ENCODE results near the gene MAPK7. TPM values are rescaled to one million over a fixed set of nuclear protein-coding genes. Genes with fewer than 3 reads are reported as not detected.

Gene MAPK7
- total RNA-seq, 2 experiments from 2014 or later = 8.7 to 10.7 TPM

DNA sequence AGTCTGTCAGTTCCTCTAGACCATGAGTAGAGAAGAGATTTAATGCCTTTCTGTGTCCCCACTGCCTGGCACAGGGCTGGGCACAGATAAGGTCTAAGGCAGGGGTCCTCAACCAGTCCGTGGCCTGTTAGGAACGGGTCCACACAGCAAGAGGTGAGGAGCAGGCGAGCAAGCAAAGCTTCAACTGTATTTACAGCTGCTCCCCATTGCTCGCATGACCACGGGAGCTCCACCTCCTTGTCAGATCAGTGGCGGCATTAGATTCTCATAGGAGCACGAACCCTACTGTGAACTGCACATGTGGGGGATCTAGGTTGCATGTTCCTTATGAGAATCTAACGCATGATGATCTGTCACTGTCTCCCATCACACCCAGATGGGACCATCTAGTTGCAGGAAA, 17.5 kb upstream of the MAPK7 start:
- no peak overlapping the region for H3K4me3 Mint-ChIP-seq
- intact Hi-C loops (cut with micrococcal nuclease) = loop anchor here (10.0 kb wide), 1 partner anchor 614 kb away; the partner anchor contains the start of gene AKAP10
- CTCF ChIA-PET = no interaction called here
- peaks cover 5% of the 10 kb centered on the region for H3K4me1 Mint-ChIP-seq (ENCODE audit: low read depth)
- H3K36me3 Mint-ChIP-seq (ENCODE audit: low read depth) = no peaks in the 10 kb centered on the region
- H3K27me3 Mint-ChIP-seq (ENCODE audit: low read depth) = peaks cover 2% of the 10 kb centered on the region
- no peak for DNase-seq
- no peak overlapping the region for H3K27ac Mint-ChIP-seq
- H3K9me3 Mint-ChIP-seq = no peaks in the 10 kb centered on the region

GRCh38 chr17:19361326-19361725, 17.0 kb upstream of the MAPK7 start:
- Mint-ChIP-seq H3K36me3 (ENCODE audit: low read depth) (no peaks in the 10 kb centered on the region), H3K27me3 (ENCODE audit: low read depth) (peaks cover 2% of the 10 kb centered on the region), H3K9me3 (no peaks in the 10 kb centered on the region), H3K27ac (no peak overlapping the region), H3K4me1 (ENCODE audit: low read depth) (peaks cover 5% of the 10 kb centered on the region), H3K4me3 (peak overlapping the region; percentile 45)
- CTCF ChIA-PET = no interaction called here
- intact Hi-C loops (cut with micrococcal nuclease) = loop anchor here (10.0 kb wide), 1 partner anchor 613 kb away; the partner anchor contains the start of gene AKAP10
- DNase-seq = no peak

DNA sequence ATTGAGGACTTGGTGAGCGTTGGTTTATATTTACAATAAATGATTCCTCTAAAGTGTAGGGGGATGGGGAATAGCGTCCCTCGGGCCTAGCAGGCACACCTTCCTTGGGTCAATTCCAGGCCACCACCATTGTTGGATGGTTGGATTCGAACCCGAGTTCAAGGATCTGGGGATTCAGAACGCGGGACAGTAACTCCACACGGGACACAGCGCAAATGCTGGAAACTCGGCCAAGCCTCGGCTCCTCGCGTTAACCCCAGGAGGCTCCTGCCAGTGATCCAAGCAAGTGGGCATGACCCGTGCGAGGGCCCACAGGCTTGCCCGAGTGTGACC, 16.4 kb upstream of the MAPK7 start:
- Mint-ChIP-seq H3K9me3 (no peaks in the 10 kb centered on the region), H3K27ac (no peak overlapping the region), H3K36me3 (ENCODE audit: low read depth) (no peaks in the 10 kb centered on the region), H3K27me3 (ENCODE audit: low read depth) (peaks cover 2% of the 10 kb centered on the region), H3K4me3 (peak overlapping the region; percentile 72), H3K4me1 (ENCODE audit: low read depth) (peaks cover 5% of the 10 kb centered on the region)
- CTCF ChIA-PET = interaction anchor here (1.3 to 5.2 kb wide), 6 partner anchors 8 to 401 kb away, joined by 4 to 85 read pairs (median 11); partner anchors contain the start of gene MAPK7
- no peak for DNase-seq
- intact Hi-C loops (cut with micrococcal nuclease) = loop anchor here (1.0 to 10.0 kb wide), 8 partner anchors 16 to 1179 kb away; partner anchors contain the start of genes AKAP10, ALDH3A2, ALKBH5 and MAPK7

DNA sequence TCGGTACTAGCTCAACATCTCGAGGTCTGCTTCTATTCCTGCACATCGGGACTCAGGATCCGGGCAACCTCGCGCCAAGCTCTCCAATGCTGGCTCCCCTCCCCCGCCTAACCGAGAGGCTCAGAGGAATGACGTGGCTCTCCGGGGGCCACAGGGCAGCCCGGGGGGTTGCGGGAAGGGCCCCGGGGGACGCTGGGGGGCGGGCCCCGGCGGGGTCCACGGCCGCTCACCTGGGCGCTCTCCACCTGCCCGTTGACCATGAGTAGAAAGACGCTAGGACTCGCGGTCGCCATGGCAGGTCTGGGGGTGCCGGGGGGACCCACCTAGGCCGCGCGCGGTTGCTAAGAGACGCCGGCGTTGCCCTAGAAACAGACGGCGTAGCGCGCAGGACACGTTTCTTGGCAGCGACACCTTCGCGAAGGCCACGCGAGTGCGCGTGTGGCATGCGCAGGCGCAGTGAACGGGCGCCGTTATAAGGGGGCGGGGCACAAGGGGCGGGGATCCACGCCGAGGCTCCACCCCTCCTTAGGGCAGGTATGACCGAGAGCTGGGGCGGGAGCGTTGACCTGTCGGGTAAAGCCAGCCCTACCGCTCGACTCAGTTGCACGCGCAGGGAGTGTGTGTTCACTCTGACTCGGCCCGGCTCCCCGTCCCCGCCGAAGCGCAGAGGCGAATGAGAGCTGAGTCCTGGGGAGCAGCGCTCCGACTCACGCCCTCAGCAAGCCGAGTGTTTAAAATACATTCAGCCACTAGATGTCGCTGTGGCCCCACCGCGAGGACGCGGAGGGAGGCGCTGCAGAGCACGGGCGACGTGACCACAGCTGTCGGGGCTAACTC, 15.8 kb upstream of the MAPK7 start, which contains the start of gene B9D1:
Gene B9D1 (minus strand): TSS at position 447 of the 837 bp plus-strand sequence. CDS start 154 bp downstream, at position 293.
- peak; percentile 93 for DNase-seq
- CTCF ChIA-PET = interaction anchor here (0.5 to 5.2 kb wide), 29 partner anchors 9 to 404 kb away, joined by 3 to 85 read pairs (median 4); partner anchors contain the start of genes ALDH3A2 and MAPK7
- intact Hi-C loops (cut with micrococcal nuclease) = loop anchor here (1.0 to 10.0 kb wide), 8 partner anchors 16 to 1180 kb away; partner anchors contain the start of genes AKAP10, ALDH3A2, ALKBH5 and MAPK7
- Mint-ChIP-seq H3K4me1 (ENCODE audit: low read depth) (peaks cover 5% of the 10 kb centered on the region), H3K27ac (peak within 1 kb of the TSS; percentile 33), H3K9me3 (no peaks in the 10 kb centered on the region), H3K27me3 (ENCODE audit: low read depth) (peaks cover 2% of the 10 kb centered on the region), H3K36me3 (ENCODE audit: low read depth) (no peaks in the 10 kb centered on the region), H3K4me3 (peak within 1 kb of the TSS; percentile 87)

DNA sequence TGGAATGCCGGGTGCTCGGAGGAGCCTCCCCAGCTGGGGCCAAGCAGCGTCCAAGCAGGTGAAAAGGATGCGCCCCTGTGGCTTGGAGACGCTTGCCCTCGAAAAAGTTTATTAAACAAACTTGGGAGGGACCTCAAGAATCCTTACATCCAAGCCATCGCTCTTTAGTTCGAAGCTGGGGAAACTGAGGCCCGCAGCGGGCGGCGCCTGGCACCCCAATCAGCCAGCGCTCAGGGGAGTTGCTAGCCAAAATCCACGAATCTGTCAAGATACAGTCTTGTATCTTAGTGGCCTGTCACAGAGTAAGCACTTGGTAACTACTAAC, 15.2 kb upstream of the MAPK7 start:
- Mint-ChIP-seq H3K36me3 (ENCODE audit: low read depth) (no peaks in the 10 kb centered on the region), H3K4me3 (peak overlapping the region; percentile 87), H3K4me1 (ENCODE audit: low read depth) (peaks cover 5% of the 10 kb centered on the region), H3K9me3 (no peaks in the 10 kb centered on the region), H3K27me3 (ENCODE audit: low read depth) (peaks cover 2% of the 10 kb centered on the region), H3K27ac (no peak overlapping the region)
- intact Hi-C loops (cut with micrococcal nuclease) = loop anchor here (2.0 to 10.0 kb wide), 4 partner anchors 286 to 1180 kb away; partner anchors contain the start of genes AKAP10, ALDH3A2 and ALKBH5
- CTCF ChIA-PET = interaction anchor here (0.7 to 5.2 kb wide), 26 partner anchors 8 to 403 kb away, joined by 3 to 85 read pairs (median 4); partner anchors contain the start of genes ALDH3A2 and MAPK7
- no peak for DNase-seq

DNA sequence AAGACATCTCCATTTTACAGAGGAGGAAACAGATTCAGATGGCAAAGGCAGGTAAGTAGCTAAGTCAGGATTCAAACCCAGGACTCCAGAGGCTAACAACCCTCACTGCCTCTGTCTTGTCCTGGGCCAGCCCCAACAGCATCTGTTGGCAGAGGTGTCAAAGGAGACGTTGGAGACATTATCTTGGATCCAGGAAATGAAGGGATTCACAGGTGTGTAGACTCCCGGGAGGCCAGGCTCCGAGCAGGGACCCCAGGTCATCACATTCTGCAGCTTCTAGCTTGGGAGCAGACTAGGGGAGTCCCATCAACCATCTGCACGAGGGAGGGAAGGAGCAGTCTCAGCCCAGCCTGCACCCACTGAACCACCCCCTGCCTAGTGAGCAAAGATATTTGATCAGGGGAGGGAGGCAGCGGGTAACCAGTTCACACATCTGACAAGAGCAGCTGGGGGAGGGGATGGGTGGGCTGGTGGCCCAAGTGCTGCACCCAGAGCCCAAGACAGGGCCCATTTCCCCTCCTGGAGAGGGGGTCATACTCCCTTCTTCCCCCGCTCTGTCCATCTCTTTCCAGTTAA, 14.8 kb upstream of the MAPK7 start:
- Mint-ChIP-seq H3K27me3 (ENCODE audit: low read depth) (peaks cover 2% of the 10 kb centered on the region), H3K36me3 (ENCODE audit: low read depth) (no peaks in the 10 kb centered on the region), H3K4me3 (no peak overlapping the region), H3K4me1 (ENCODE audit: low read depth) (peaks cover 5% of the 10 kb centered on the region), H3K27ac (no peak overlapping the region), H3K9me3 (no peaks in the 10 kb centered on the region)
- DNase-seq = no peak
- CTCF ChIA-PET = interaction anchor here (0.9 to 5.2 kb wide), 22 partner anchors 9 to 403 kb away, joined by 3 to 85 read pairs (median 4); partner anchors contain the start of genes ALDH3A2 and MAPK7
- intact Hi-C loops (cut with micrococcal nuclease) = loop anchor here (2.0 to 10.0 kb wide), 4 partner anchors 285 to 1181 kb away; partner anchors contain the start of genes AKAP10, ALDH3A2 and ALKBH5

DNA sequence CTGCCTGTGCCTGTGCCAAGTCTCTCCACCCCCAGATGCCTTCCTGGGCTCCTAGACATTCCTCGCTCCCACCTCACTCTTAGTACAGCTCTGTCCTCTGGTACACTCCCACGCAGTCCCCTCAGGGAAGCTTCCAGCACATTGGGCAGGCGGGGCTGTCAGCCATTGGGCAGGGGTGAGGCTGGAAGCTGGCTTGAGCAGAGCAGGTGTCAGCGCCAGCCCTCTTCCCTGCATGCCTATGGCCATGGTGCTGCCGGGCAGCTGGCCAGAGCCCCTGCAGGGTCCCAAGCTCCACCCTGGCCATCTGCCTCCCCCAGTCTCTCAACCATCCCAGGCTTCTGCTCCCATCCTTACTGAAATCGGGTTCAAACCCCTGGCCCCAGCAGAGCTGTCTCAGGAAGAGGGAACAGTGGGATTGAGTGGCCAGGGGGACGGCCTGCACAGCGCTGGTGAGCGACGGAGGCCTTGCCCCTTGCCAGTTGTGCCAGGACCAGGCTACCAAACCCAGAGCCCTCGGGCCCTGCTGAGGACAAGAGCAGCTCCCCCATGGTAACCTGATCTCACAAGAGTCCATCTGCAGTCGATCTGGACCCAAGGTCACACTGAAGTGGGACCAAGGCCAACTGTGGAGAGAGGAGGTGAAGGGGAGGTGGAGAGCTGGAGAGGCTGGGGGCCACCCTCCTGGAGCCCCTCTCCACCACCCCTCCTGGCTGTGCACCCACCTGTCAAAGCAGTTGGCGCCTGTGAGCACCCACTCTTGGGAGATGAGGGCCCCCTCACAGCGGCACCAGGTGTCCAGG, 13.4 kb upstream of the MAPK7 start:
- no peaks in the 10 kb centered on the region for H3K9me3 Mint-ChIP-seq
- CTCF ChIA-PET = interaction anchor here (0.6 to 5.2 kb wide), 9 partner anchors 10 to 306 kb away, joined by 3 to 85 read pairs (median 4); partner anchors contain the start of gene MAPK7
- H3K36me3 Mint-ChIP-seq (ENCODE audit: low read depth) = no peaks in the 10 kb centered on the region
- no peak overlapping the region for H3K4me3 Mint-ChIP-seq
- DNase-seq = no peak
- H3K27ac Mint-ChIP-seq = no peak overlapping the region
- intact Hi-C loops (cut with micrococcal nuclease) = loop anchor here (10.0 kb wide), 1 partner anchor 610 kb away; the partner anchor contains the start of gene AKAP10
- H3K4me1 Mint-ChIP-seq (ENCODE audit: low read depth) = peaks cover 14% of the 10 kb centered on the region
- H3K27me3 Mint-ChIP-seq (ENCODE audit: low read depth) = peaks cover 2% of the 10 kb centered on the region

DNA sequence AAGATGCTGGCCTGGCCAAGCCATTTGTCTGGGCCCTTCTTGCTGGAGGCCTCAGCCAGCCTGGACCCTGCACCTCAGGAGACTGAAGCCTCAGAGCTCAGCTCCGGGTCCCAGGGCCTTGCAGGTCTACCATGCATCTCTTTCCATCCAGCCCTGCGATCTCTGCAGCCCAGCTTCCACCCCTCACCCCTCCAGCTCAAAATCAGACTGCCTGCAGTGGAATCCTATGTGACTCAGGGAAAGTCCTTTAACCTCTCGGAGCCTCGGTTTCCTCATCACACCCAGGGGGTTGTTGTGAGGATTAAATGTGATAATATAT, 12.8 kb upstream of the MAPK7 start:
- Mint-ChIP-seq H3K4me1 (ENCODE audit: low read depth) (peaks cover 20% of the 10 kb centered on the region), H3K27me3 (ENCODE audit: low read depth) (no peaks in the 10 kb centered on the region), H3K36me3 (ENCODE audit: low read depth) (no peaks in the 10 kb centered on the region), H3K27ac (no peak overlapping the region), H3K9me3 (no peaks in the 10 kb centered on the region), H3K4me3 (no peak overlapping the region)
- DNase-seq = no peak
- intact Hi-C loops (cut with micrococcal nuclease) = loop anchor here (10.0 kb wide), 1 partner anchor 609 kb away; the partner anchor contains the start of gene AKAP10
- CTCF ChIA-PET = interaction anchor here (0.6 to 5.2 kb wide), 9 partner anchors 9 to 306 kb away, joined by 3 to 85 read pairs (median 4); partner anchors contain the start of gene MAPK7

- Mint-ChIP-seq H3K27ac (no peak overlapping the region), H3K9me3 (no peaks in the 10 kb centered on the region), H3K4me1 (ENCODE audit: low read depth) (peaks cover 24% of the 10 kb centered on the region), H3K27me3 (ENCODE audit: low read depth) (no peaks in the 10 kb centered on the region), H3K4me3 (no peak overlapping the region), H3K36me3 (ENCODE audit: low read depth) (no peaks in the 10 kb centered on the region)
- intact Hi-C loops (cut with micrococcal nuclease) = loop anchor here (10.0 kb wide), 1 partner anchor 609 kb away; the partner anchor contains the start of gene AKAP10
- DNase-seq = no peak
- CTCF ChIA-PET = interaction anchor here (0.6 to 5.2 kb wide), 9 partner anchors 9 to 305 kb away, joined by 3 to 85 read pairs (median 4); partner anchors contain the start of gene MAPK7
Observed at GRCh38 chr17:19365833-19366636, 12.3 kb upstream of the MAPK7 start.

GRCh38 chr17:19366637-19366972, 11.7 kb upstream of the MAPK7 start:
- H3K4me1 Mint-ChIP-seq (ENCODE audit: low read depth) = peaks cover 27% of the 10 kb centered on the region
- H3K27ac Mint-ChIP-seq = no peak overlapping the region
- no peak overlapping the region for H3K4me3 Mint-ChIP-seq
- CTCF ChIA-PET = interaction anchor here (4.9 to 5.2 kb wide), 2 partner anchors 13 to 80 kb away, joined by 46 to 85 read pairs; partner anchors contain the start of gene MAPK7
- no peak for DNase-seq
- intact Hi-C loops (cut with micrococcal nuclease) = loop anchor here (10.0 kb wide), 1 partner anchor 608 kb away; the partner anchor contains the start of gene AKAP10
- no peaks in the 10 kb centered on the region for H3K9me3 Mint-ChIP-seq
- H3K27me3 Mint-ChIP-seq (ENCODE audit: low read depth) = no peaks in the 10 kb centered on the region
- no peaks in the 10 kb centered on the region for H3K36me3 Mint-ChIP-seq (ENCODE audit: low read depth)

DNA sequence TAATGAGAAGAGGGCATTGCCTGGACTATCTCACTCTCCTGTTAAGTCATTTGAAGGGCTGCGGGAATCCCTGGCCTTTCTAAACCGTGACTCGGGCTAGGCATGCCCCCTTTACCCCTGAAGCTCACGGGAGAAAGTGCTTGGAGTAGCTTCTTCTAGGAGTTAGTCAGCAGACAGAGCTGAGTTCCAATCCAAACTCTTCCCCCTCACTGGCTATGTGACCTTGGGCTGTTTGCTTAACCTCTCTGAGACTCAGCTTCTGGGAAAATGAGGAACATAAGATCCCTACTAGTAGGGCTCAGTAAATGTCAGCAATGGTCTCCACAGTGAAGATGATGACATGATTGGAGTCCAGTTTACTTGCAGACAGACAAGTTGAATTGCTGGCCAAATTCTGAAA, 10.1 kb upstream of the MAPK7 start:
- Mint-ChIP-seq H3K27ac (no peak overlapping the region), H3K4me1 (ENCODE audit: low read depth) (peaks cover 22% of the 10 kb centered on the region), H3K36me3 (ENCODE audit: low read depth) (no peaks in the 10 kb centered on the region), H3K27me3 (ENCODE audit: low read depth) (no peaks in the 10 kb centered on the region), H3K4me3 (no peak overlapping the region), H3K9me3 (no peaks in the 10 kb centered on the region)
- no peak for DNase-seq
- CTCF ChIA-PET = interaction anchor here (1.1 to 1.3 kb wide), 3 partner anchors 10 to 30 kb away, joined by 3 to 5 read pairs (median 3); partner anchors contain the start of gene MAPK7
- intact Hi-C loops (cut with micrococcal nuclease) = loop anchor here (10.0 kb wide), 1 partner anchor 607 kb away; the partner anchor contains the start of gene AKAP10
